ENCODE data around the gene SMIM5. TPM values are rescaled to one million over a fixed set of nuclear protein-coding genes. Genes with fewer than 3 reads are reported as not detected.
"Not testable (repeated sequence)": the region's sequence is repeated elsewhere in the genome, so short reads cannot be mapped to it uniquely, and the experiment has no call there.

Gene SMIM5, protein sequence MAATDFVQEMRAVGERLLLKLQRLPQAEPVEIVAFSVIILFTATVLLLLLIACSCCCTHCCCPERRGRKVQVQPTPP
- 15.8 TPM for total RNA-seq
- long read RNA-seq, full-length matches to known transcripts, result 44 of 62 reads
- long read RNA-seq, partial matches to known transcripts, result 5 of 62 reads
- long read RNA-seq, other reads (novel, unspliced or antisense), result 13 of 62 reads

- DNase-seq (peak; percentile 93), ATAC-seq (peak; percentile 65)
- intact Hi-C loops (cut with micrococcal nuclease), result loop anchor here (5.0 kb wide), 1 partner anchor 114 kb away; no protein-coding TSS in a partner anchor
Measured at GRCh38 chr17:75632863-75633485, at the start of gene SMIM5. TSS of gene SMIM5 (plus strand) at chr17:75633434. CDS start at chr17:75640202, 6,768 bp downstream.

- intact Hi-C loops (cut with micrococcal nuclease), result no loop called here
- ATAC-seq (no peak), DNase-seq (no peak)
Measured at GRCh38 chr17:75584849-75585175, 48.4 kb upstream of the SMIM5 start.

DNA sequence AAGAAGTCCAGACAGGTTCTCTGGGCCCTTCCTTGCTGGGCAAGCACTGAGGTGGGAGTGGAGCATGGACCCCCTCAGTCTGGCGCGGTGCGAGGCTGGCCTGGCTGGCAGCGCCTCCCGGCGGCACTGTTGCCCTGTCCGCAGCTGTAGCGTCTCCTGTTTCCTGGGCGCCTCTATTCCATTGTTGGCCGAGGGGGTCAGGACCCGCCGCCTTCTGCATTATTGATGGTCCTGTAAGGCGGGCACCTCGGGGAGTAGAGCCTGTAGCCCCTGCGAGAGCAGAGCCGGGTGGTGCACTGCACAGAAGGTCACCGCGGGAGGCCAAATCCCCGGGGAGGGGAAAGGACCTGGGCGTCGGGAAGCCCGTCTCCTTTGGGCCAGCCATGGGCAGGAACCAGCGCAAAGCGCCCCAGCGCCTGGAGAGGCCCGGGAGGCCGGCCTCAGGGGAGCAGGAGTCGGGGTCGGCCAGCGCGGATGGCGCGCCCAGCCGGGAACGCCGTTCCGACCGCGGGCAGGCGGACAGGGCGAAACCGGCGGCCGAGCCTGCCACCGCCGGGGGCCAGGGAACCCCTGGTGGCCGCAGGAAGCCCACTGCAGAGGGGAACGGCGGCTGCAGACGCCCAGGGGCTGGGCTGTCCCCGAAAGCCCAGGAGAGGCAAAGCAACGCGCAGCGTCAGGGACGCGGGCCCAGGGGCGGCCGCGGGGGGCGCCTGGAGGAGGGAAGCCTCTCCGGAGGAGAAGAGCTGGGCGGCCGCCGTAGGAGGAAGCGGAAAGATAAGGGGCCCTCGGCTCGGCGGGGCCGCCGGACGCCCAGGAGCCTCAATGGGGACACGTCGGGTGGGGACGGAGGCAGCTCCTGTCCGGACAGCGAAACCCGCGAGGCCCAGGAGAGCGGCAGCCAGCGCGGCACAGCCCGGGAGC is 45.3 kb upstream of the SMIM5 start, which contains the start of gene MYO15B:
TSS of gene MYO15B (plus strand) at position 126 of the 921 bp plus-strand sequence. CDS start at position 384, 258 bp downstream.
- ATAC-seq (peak; percentile 49), DNase-seq (peak; percentile 84)
- intact Hi-C loops (cut with micrococcal nuclease), result no loop called here

DNA sequence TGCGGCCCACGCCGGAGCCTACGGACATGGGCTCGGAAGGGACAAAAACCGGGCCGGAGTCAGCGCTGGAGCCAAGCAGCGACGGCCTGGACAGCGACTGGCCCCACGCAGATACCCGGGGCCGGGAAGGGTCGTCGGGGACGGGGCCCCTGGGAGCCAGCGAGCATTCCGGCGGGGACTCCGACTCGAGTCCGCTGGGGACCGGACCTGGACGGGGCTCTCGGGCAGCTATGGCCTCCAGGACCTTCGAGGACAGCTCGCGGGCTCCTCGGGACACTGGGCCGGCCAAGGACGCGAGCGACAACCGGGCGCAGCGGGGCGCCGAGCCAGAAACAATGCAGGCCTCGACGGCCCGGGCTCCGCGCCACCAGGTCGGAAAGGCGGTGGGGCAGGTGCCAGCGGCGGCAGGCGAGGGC is 44.6 kb upstream of the SMIM5 start:
- ATAC-seq (peak; percentile 29), DNase-seq (peak; percentile 77)
- intact Hi-C loops (cut with micrococcal nuclease), result no loop called here

DNA sequence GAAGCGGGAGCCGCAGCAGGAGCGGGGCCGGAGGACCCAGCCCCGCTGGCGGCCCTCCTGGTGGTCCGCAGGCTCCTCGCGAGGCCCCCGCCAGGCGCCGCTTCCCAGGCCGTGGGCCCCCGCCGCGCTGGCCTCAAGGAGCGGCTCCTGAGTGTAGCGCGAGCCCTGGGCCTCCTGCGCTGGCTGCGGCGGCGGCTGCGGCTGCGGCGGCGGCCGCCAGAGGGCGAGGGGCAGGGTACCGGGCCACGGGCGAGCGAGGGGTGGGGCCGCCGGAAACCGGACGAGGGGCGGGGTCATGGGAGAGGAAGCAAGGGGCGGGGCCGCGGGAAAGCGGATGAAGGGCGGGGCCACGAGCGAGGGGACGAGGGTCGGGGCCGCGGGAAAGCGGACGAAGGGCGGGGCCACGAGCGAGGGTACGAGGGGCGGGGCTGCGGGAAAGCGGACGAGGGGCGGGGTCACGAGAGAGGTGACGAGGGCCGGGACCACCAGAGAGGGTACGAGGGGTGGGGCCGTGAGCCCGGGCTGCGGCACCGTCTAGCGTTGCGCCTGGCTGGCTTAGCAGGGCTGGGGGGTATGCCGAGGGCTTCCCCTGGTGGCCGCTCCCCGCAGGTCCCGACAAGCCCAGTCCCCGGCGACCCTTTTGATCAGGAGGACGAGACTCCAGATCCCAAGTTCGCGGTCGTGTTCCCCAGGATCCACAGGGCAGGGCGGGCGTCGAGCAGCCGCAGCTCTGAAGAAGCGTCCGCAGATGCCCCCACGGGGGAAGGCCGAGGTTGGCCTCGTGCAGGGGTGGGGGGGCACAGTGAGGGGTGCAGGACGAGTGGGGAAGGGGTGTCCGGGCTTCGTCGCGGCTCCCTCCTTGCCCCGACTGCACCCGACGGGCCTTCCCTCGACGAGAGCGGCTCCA is 44.0 kb upstream of the SMIM5 start:
- DNase-seq (peak; percentile 98), ATAC-seq (peak; percentile 88)
- intact Hi-C loops (cut with micrococcal nuclease), result no loop called here

DNA sequence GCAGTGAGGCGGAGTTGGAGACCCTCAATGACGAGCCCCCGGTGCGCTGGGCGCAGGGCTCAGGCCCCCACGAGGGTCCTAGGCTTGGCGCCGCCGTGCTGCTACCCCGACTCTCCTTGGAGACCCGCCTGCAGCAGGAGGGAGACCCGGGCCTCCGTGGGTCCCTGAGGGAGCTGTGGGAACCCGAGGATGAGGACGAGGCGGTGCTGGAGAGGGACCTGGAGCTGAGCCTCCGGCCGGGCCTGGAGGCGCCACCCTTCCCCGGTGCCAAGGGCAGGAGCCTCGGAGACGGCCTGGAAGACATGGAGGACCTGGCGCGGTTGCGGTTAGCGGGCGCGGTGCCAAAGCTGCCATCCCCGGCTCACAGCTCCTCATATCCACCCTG is 43.3 kb upstream of the SMIM5 start:
- ATAC-seq (peak; percentile 1), DNase-seq (peak; percentile 57)
- intact Hi-C loops (cut with micrococcal nuclease), result no loop called here

DNA sequence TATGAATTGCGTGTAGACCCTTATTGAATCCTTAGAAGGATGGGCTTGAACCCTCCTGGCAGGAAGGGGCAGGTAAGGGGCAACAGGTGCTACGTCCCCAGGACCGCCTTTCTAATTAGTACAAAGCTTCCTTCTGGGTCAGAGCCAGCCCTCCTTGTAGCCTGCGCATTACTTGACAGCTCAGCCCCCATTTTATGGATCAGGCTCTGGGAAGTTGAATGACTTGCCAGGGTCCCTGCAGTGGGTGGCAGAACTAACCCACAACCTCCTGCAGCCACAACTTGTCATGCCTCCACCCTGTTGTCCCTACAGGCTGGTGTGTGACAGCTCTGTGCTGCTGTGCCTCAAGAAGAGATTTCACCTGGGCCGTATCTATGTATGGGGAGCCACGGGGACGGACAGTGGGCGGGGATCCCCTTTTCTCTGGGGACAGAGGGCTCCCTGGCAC is 42.9 kb upstream of the SMIM5 start:
- DNase-seq (no peak), ATAC-seq (no peak)
- intact Hi-C loops (cut with micrococcal nuclease), result no loop called here

GRCh38 chr17:75590849-75591721 is 42.1 kb upstream of the SMIM5 start:
- DNase-seq (no peak), ATAC-seq (no peak)
- intact Hi-C loops (cut with micrococcal nuclease), result no loop called here

GRCh38 chr17:75591722-75592302 is 41.4 kb upstream of the SMIM5 start:
- intact Hi-C loops (cut with micrococcal nuclease), result no loop called here
- no peak for DNase-seq
- ATAC-seq, result no peak

DNA sequence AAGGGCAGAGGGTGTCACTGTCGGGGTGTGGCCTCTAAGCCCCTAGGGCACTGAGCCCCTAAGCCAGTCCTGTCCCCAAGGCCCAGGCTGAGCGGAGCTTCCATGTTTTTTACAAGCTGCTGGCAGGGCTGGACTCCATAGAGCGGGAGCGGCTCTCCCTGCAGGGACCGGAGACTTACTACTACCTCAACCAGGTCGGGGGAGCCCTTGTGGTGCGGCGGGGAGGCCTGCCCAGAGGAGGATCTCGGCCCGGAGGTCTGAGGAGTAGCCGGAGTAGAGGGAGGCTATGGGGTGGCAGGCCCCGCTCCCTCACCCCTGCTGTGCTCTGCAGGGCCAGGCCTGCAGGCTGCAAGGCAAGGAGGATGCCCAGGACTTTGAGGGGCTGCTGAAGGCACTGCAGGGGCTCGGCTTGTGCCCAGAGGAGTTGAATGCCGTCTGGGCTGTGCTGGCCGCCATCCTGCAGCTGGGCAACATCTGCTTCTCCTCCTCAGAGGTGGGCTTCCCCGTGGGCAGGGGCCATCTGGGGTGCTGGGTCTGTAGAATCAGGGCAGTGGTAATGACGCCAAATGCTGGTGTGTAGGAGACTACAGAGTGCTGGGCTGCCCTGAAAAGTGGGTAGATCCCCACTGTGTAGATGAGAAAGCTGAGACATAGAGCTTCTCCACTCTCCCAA is 40.8 kb upstream of the SMIM5 start:
- ATAC-seq (no peak), DNase-seq (no peak)
- intact Hi-C loops (cut with micrococcal nuclease), result no loop called here

- DNase-seq; ATAC-seq; intact Hi-C loops (cut with micrococcal nuclease): not testable (repeated sequence)
Measured at GRCh38 chr17:75593430-75593829, 39.8 kb upstream of the SMIM5 start.

GRCh38 chr17:75594499-75595283 is 38.5 kb upstream of the SMIM5 start:
- ATAC-seq, result no peak
- no peak for DNase-seq
- intact Hi-C loops (cut with micrococcal nuclease), result no loop called here

DNA sequence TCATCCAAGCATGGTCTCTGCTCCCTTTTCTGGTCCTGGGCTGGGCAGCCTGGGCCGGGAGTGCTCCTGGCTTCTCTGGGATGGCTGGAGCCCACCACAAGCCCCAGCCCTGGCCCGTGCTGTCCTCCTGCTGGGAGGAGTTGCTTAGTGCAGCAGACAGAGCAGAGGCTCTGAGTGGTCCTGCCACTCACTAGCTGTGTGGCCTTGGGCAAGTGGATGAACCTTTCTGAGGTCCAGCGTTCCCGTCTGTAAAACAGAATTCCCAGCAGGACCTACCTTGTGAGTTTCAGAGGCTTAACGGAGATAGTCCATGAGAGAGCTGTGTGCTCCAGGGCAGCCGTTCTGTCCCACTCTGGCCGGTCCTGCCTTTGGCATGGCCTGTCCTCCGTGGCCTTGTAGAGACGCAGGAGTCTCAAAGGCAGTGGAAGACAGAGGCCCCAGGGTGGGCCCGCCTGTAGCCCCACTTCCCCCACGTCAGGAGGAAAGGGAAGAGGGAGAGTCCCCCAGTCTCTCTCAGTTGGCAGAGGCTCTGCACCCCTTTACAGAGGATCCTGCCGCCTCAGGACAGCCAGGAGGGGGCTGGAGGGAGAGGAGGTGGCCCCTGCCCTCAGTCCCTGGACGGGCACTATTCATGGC is 37.8 kb upstream of the SMIM5 start:
- DNase-seq (no peak), ATAC-seq (no peak)

GRCh38 chr17:75595920-75596313 is 37.3 kb upstream of the SMIM5 start:
- intact Hi-C loops (cut with micrococcal nuclease), result no loop called here
- ATAC-seq, result no peak

More for the DNA sequence above, 37.8 kb upstream of the SMIM5 start:
- intact Hi-C loops (cut with micrococcal nuclease), result no loop called here

DNA sequence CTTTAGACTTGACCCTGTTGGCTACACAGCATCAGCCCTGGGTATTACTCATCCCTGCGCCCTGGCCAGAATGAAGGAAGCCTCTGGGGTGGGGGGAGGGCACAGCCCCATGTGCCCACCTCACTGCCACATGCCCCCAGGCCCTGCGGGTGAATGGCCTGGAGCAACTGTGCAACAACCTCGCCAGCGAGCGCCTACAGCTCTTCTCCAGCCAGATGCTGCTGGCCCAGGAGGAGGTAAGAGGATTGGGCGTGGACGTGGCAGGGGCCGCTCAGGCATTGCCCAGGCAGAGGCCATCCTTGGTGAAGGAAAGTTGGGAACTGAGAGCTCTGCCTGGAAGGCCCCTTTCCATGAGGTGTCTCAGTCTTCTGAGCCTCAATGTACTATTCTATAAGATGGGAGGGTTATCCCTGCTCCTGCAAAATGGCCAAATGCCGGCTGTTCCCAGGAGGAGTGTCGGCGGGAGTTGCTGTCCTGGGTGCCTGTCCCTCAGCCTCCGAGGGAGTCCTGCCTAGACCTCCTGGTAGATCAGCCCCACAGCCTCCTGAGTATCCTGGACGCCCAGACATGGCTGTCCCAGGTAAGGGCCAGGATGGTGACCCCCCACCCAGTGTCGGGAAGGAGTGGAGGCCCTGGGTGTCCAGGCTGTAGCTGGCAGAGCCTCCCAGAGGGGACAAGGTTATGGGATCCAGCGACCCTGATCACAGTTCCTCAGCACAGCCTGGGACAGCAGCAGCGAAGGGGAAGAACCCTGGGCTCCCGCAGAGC is 36.7 kb upstream of the SMIM5 start:
- intact Hi-C loops (cut with micrococcal nuclease), result no loop called here
- DNase-seq, result no peak
- ATAC-seq, result no peak

More at GRCh38 chr17:75595920-75596313, 37.3 kb upstream of the SMIM5 start:
- no peak for DNase-seq
